HepG2 (cell line): ENCODE measurements around the gene AGAP1.

Source experiments
- BRCA1 ChIP-seq: sonication (generic); formaldehyde crosslinking; IDR thresholded peaks from 2 replicates; pipeline ENCODE4 v1.4.0; 2020; ENCODE audit warnings: missing genetic modification reagents
- CREB1 ChIP-seq, 2 experiments: fragments of 450-650 bp in 1 of 2; IDR thresholded peaks; 2 replicates each; pipeline ENCODE4 v1.6.1; 2016 to 2017; ENCODE audit warnings: control low read depth in 1 of 2, mild to moderate bottlenecking in 1 of 2, missing compliant biosample characterization in 1 of 2, missing genetic modification characterization in 1 of 2
- DPF2 ChIP-seq: sonication (generic); formaldehyde crosslinking; IDR thresholded peaks from 2 replicates; pipeline ENCODE4 v1.4.0; 2020; ENCODE audit warnings: mild to moderate bottlenecking, low read depth, missing genetic modification reagents, borderline replicate concordance
- ETS1 ChIP-seq: sonication (generic); formaldehyde crosslinking; IDR thresholded peaks from 2 replicates; pipeline ENCODE4 v1.4.0; 2020; ENCODE audit warnings: missing genetic modification reagents
- JUN ChIP-seq: sonication (generic); formaldehyde crosslinking; IDR thresholded peaks from 2 replicates; pipeline ENCODE4 v1.4.0; 2020; ENCODE audit warnings: mild to moderate bottlenecking, missing genetic modification reagents
- NFYB ChIP-seq: sonication (generic); formaldehyde crosslinking; IDR thresholded peaks from 2 replicates; pipeline ENCODE4 v1.4.0; 2020; ENCODE audit warnings: missing genetic modification reagents
- ZNF121 ChIP-seq: sonication (generic); formaldehyde crosslinking; IDR thresholded peaks from 2 replicates; pipeline ENCODE4 v1.5.0; 2020; ENCODE audit warnings: mild to moderate bottlenecking, missing genetic modification reagents
- ZNF3 ChIP-seq: IDR thresholded peaks from 2 replicates; pipeline ENCODE4 v1.7.0; 2017; ENCODE audit warnings: inconsistent platforms
- TF ChIP-seq, protein P1 (sequence below): sonication (generic); formaldehyde crosslinking; IDR thresholded peaks from 2 replicates; pipeline ENCODE4 v1.5.0; 2020; ENCODE audit warnings: mild to moderate bottlenecking, missing genetic modification reagents, moderate library complexity

GRCh38 chr2:235894839-235895238, 401.0 kb downstream of the AGAP1 start:
- TF ChIP-seq, protein P1, sequence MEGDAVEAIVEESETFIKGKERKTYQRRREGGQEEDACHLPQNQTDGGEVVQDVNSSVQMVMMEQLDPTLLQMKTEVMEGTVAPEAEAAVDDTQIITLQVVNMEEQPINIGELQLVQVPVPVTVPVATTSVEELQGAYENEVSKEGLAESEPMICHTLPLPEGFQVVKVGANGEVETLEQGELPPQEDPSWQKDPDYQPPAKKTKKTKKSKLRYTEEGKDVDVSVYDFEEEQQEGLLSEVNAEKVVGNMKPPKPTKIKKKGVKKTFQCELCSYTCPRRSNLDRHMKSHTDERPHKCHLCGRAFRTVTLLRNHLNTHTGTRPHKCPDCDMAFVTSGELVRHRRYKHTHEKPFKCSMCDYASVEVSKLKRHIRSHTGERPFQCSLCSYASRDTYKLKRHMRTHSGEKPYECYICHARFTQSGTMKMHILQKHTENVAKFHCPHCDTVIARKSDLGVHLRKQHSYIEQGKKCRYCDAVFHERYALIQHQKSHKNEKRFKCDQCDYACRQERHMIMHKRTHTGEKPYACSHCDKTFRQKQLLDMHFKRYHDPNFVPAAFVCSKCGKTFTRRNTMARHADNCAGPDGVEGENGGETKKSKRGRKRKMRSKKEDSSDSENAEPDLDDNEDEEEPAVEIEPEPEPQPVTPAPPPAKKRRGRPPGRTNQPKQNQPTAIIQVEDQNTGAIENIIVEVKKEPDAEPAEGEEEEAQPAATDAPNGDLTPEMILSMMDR (CRISPR knock-in tag) = no peak
- TF ChIP-seq NFYB (CRISPR knock-in tag) (no peak), BRCA1 (CRISPR knock-in tag) (no peak), CREB1 (IDR thresholded peaks at IDR 0.05) (no peak), CREB1 (CRISPR knock-in tag; IDR thresholded peaks at IDR 0.05) (no peak), ZNF3 (CRISPR knock-in tag) (no peak), ETS1 (CRISPR knock-in tag) (no peak), ZNF121 (CRISPR knock-in tag) (no peak), JUN (CRISPR knock-in tag) (no peak), DPF2 (CRISPR knock-in tag) (no peak)
